ENCODE results near the gene MARF1.

GRCh38 chr16:15677447-15677846, 34.5 kb upstream of the MARF1 start:
- TF ChIP-seq CTCF (IDR thresholded peaks at IDR 0.05) (no peak), TCF7L2 (IDR thresholded peaks at IDR 0.05; ENCODE audit: low read depth, low read length) (no peak), POLR2AphosphoS5 (IDR thresholded peaks at IDR 0.05; ENCODE audit: low read depth, low read length) (no peak)
